Astrocyte of the cerebellum (primary cell): ENCODE measurements around the gene PRDX2.

Source experiments
- DNase-seq: peaks from one replicate; pipeline ENCODE4 v3.0.0-alpha.2; 2011; ENCODE audit warnings: low read depth
- H3K4me3 ChIP-seq: 2 replicates; pipeline ENCODE4 v1.5.1; 2011; ENCODE audit warnings: mild to moderate bottlenecking, low read depth, low read length, moderate library complexity
- CTCF ChIP-seq: IDR thresholded peaks from 2 replicates; pipeline ENCODE4 v1.5.1; 2012; ENCODE audit warnings: low read length, low read depth, moderate library complexity, mild to moderate bottlenecking; ENCODE audit errors: missing control alignments
- in situ Hi-C: cut with HindIII; loops from 2 replicates; pipeline ENCODE4 v1.10.0; 2017; ENCODE audit warnings: low sequenced_read_pairs

Gene PRDX2

GRCh38 chr19:12841094-12841493, 39.5 kb upstream of the PRDX2 start:
- H3K4me3 ChIP-seq: peak overlapping the region; percentile 21
- in situ Hi-C loops: no loop called here
- no peak for TF ChIP-seq CTCF
- no peak for DNase-seq

GRCh38 chr19:12840091-12841079, 38.8 kb upstream of the PRDX2 start:
- in situ Hi-C loops: no loop called here
- no peak for DNase-seq
- no peak for TF ChIP-seq CTCF
- H3K4me3 ChIP-seq: peak overlapping the region; percentile 21

- TF ChIP-seq CTCF: no peak
- no peak overlapping the region for H3K4me3 ChIP-seq
- in situ Hi-C loops: no loop called here
- DNase-seq: no peak
These were observed 37.5 kb upstream of the PRDX2 start for GRCh38 chr19:12838886-12839756.

- no peak for TF ChIP-seq CTCF
- peak within 1 kb of the TSS; percentile 22 for H3K4me3 ChIP-seq
- DNase-seq: no peak
- in situ Hi-C loops: no loop called here
These were observed 36.7 kb upstream of the PRDX2 start, which contains the start of gene MAST1 for GRCh38 chr19:12838182-12838885. TSS of gene MAST1 (plus strand) at chr19:12838515. CDS start at chr19:12838573, 58 bp downstream.

GRCh38 chr19:12837225-12837624, 35.6 kb upstream of the PRDX2 start:
- in situ Hi-C loops: no loop called here
- no peak overlapping the region for H3K4me3 ChIP-seq
- no peak for DNase-seq
- no peak for TF ChIP-seq CTCF

GRCh38 chr19:12836529-12836863, 34.9 kb upstream of the PRDX2 start:
- no peak overlapping the region for H3K4me3 ChIP-seq
- DNase-seq: no peak
- no peak for TF ChIP-seq CTCF
- in situ Hi-C loops: no loop called here
